HG02973 (cell line): ENCODE measurements around the gene INTS15.
"Not testable (repeated sequence)": the region's sequence is repeated elsewhere in the genome, so short reads cannot be mapped to it uniquely, and the experiment has no call there.

ENCODE experiments used
- ATAC-seq: cut with Tn5 transposase; IDR thresholded peaks from one replicate; pipeline ENCODE4 v1.9.1; 2021; ENCODE audit warnings: moderate library complexity; ENCODE audit not compliant: unreplicated experiment

Gene INTS15

DNA sequence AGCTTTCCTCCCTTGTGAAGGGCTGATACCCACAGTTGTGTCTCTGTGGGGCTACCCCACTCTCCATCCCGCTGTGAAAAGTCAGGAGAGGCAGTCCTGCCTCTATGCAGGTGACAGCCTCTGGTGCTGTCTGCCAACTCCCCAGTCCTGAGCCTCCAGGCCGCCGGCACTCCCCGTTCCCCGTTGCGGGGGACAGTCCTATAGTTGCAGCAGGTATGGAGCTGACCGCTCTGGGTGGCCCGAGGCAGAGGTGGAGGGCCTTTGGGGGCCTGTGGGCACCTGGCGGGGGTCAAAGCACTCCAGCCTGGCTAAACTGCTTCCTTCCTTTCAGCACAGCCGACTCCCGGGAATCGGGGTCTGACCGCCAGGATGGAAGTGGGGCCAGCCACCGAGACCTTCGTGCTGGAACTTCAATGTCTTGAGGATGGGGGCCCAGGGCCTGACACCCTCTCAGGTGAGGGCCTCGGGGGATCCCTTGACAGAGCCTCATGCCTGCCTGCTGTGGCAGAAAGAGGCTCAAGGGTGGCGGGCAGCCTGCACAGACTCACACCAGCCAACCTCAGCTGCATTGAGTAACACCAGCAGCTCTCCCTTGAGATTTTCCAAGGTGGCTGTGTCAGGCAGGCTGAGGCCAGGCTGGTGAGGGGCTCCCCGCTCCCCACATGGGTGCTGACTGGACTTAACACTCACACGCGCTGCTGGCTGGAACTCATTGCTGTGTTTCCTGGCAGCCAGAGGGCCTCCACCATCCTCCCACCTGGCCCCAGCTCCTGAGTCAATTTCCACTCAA, 27.2 kb downstream of the INTS15 start:
- ATAC-seq: no peak

- no peak for ATAC-seq
These were observed 28.8 kb downstream of the INTS15 start for GRCh38 chr7:6618621-6619020.

DNA sequence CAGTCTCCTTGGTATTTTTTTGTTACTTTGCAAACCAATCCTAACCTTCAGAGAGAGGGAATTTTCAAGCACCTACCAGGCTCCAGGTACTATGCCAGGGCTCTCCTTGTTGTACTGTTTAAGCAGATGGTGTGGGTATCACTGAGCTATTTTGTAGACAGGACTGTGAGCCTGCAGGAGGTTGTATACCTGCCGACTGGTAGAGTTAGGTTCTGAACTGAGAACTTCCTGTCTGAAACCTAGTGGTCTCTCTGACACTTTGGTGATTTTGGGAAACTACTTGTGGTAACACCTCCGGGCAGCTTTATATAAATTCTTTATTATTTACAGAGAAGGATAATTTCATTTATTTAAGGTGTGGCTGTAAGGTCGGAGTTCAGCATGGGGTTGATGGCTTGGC, 30.1 kb downstream of the INTS15 start:
- ATAC-seq: no peak

DNA sequence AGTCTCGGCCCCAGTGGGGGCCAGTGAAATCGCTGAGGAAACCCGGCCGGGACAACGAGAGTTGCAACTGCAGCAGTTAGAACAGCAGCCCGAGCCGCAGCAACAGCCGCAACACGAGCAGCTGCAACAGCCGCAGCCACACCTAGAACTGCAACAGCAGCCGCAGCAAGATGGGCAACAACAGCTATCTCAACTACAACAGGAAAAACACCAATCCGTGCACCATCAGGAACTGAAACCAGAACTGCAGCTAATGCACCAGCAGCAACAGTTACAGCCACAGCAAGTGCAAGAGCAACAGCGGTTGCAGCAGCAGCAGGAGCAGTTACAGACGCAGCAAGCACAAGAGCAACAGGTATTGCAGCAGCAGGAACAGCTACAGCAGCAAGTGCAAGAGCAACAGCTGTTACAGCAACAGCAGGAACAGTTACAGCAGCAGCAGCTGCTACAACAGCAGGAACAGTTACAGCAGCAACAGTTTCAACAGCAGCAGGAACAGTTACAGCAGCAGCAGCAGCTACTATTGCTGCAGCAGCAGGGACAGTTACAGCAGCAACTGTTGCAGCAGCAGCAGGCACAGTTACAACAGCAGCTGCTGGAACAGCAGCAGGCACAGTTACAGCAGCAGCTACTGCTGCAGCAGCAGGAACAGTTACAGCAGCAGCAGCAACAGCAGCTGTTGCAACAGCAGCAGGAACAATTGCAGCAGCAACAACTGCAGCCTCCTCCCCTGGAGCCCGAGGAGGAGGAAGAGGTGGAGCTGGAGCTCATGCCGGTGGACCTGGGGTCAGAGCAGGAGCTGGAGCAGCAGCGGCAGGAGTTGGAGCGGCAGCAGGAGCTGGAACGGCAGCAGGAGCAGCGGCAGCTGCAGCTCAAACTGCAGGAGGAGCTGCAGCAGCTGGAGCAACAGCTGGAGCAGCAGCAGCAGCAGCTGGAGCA, 31.6 kb downstream of the INTS15 start:
- ATAC-seq: no peak

GRCh38 chr7:6622134-6622710, 32.4 kb downstream of the INTS15 start:
- no peak for ATAC-seq

- no peak for ATAC-seq
These were observed 33.9 kb downstream of the INTS15 start for GRCh38 chr7:6623589-6624245.

- ATAC-seq: no peak
These were observed 34.4 kb downstream of the INTS15 start for GRCh38 chr7:6624246-6624611.

- no peak for ATAC-seq
These were observed 38.2 kb downstream of the INTS15 start for GRCh38 chr7:6628045-6628444.

- ATAC-seq: no peak
These were observed 40.4 kb downstream of the INTS15 start for GRCh38 chr7:6630007-6630849.

DNA sequence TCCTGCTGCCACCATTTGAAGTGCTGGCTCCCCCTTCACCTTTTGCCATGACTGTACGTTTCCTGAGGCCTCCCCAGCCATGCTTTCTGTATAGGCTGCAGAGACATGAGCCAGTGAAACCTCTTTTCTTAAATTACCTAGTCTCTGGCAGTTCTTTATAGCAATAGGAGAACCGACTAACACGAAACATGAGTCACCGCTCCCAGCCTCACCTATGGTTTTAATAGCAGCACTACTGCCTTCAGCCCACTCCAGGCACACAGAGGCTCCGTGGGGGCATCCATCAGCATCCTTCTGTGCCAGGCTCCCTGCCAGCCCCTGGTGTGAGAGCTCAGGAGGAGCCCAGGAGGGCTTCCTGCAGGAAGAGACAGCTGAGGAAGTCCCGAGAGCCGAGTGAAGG, 41.8 kb downstream of the INTS15 start:
- ATAC-seq: no peak

GRCh38 chr7:6634021-6634420, 44.2 kb downstream of the INTS15 start:
- ATAC-seq: no peak

DNA sequence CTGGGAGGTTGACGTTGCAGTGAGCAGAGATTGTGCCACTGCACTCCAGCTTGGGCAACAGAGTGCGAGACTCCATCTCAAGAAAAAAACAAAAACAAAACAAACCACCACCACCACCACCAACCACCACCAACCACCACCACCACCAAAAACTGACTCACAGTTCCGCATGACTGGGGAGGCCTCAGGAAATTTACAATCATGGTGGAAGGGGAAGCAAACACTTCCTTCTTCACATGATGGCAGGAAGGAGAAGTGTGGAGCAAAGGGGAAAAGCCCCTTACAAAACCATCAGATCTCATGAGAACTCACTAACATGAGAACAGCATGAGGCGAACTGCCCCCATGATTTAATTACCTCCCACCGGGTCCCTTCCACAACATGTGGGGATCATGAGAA, 45.1 kb downstream of the INTS15 start:
- ATAC-seq: not testable (repeated sequence)

DNA sequence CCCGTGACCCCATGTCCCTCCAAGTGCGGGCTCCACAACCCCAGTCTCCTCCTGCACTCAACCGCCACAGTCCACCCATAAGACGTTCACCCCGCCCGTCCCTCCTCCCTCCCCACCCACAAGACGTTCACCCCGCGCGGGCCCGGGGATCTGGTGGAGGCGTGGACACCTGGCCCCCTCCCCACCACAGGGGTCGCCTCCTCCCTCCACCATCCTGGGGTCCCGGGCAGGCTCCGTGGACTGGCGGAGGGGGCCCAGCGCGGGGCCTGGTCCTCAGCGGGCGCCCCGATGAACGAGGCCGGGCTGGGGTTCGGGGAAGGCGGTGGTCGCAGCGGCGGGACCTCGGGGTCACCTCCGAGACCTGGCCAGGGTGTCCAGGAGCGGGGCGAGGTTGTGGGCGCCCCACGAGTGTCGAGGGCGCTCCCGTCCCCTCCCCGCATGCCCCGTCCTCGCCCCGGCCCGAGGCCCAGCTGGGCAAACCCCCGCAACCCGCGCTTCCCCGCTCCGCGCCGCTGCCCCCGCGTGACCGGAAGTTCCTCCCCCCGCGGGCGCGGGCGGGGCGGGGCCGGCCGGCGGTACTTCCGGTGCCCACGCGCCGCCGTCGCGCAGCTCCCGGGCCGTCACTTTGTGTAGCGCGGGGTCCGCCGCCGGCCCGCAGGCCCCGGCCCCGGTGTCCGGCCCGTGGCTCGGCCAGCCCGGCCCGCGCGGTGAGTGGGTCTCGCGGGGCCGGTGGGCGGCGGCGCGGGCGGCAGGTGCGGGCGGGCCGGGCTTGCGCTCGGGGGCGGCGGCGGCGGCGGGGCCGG, 47.1 kb downstream of the INTS15 start, which contains the start of gene ZNF316:
TSS of gene ZNF316 (plus strand) at position 578 of the 803 bp plus-strand sequence. CDS start 5,092 bp downstream, outside the sequence.
- peak; percentile 57 for ATAC-seq

DNA sequence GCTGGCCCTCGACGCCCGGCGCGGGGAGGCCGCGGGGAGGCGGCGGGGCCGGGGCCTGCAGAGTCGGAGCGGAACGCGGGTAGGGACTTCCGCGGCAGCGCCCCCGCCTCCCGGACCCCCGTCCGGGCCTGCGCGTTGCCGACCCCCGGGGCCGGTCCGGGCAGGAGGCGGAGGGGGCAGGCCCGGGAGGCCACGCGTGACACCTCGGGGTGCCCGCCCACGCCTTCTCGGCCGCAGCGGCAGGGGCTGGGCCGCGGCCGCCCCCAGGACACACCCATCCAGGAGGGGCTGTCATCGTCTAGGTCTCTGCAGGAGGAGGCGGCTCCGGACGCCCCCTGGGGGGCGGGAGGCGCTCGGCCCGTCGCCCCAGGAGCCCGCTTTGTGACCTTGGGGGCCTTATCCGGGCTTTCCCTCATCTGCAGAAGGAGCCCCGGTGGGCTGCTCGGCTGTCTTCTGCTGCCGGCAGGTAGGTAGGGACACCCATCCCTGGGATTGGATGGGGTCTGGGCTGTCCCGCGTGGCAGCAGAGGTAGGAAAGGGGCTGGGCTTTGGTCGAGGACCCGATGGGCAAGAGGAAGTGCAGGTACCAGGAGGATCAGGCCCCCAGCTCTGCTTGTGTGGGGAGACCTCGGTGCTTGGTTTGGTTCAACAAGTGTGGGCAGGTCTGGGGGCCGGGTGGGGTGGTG, 47.9 kb downstream of the INTS15 start:
- ATAC-seq: peak; percentile 78

GRCh38 chr7:6639032-6639431, 49.2 kb downstream of the INTS15 start:
- ATAC-seq: no peak

- no peak for ATAC-seq
These were observed 49.8 kb downstream of the INTS15 start for GRCh38 chr7:6639627-6640026.

GRCh38 chr7:6640246-6640721, 50.5 kb downstream of the INTS15 start:
- ATAC-seq: no peak

DNA sequence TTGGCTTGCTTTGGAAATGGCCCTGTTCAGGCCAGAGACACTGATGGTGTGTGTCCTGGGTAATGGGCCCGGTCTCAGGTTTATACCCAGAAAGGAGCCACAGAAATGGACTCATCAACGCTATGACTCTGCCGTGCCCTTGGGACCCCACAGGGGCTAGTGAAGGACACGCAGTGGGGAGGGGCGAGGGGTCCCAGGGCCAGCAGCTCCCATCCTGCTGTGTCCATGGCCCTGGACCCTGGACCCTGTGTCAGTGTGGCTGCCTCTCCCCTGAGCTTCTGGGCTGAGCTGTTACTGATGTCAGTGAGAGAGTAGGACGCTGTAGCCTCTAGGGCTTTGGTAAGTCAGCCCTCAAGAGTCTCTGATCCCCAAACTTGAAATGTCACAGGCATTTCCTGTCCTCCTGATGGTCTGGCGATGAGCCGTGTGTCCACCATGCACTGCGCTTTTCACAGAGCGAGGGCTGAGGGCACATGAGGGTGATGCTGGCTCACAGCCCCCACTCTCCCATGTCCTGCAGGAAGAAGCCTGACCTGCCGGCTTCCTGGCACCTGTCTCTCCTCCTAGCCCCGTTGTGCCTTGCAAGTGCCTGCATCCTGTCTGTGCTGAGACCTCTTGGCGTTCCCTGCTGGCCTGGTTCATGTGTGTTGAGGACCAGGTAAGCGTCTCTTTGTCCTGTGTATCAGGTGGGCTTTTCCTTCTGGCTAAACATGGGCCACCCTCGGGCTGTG, 51.6 kb downstream of the INTS15 start:
- no peak for ATAC-seq
